Erythroblast (primary cell): Measurements from ENCODE around the gene A3GALT2.

Experiments used
- DNase-seq, 2 experiments: peaks; one replicate each; lab custom pipeline; 2025; lab: John Stamatoyannopoulos, UW
- GATA1 ChIP-seq: IDR thresholded peaks from 2 replicates; pipeline ENCODE4 v1.6.1; 2011; ENCODE audit warnings: low read depth, mild to moderate bottlenecking, control low read depth, low read length, moderate library complexity
- POLR2A ChIP-seq: IDR thresholded peaks from 2 replicates; pipeline ENCODE4 v1.6.1; 2011; ENCODE audit warnings: mild to moderate bottlenecking, low read length

Gene A3GALT2

GRCh38 chr1:33346927-33347649 lies 26.2 kb upstream of the A3GALT2 start:
- DNase-seq = peak in 1 of 2 experiments; percentile 8
- TF ChIP-seq GATA1 = no peak
- no peak for TF ChIP-seq POLR2A

- no peak for DNase-seq
- no peak for TF ChIP-seq GATA1
- no peak for TF ChIP-seq POLR2A
These were observed 25.6 kb upstream of the A3GALT2 start for GRCh38 chr1:33346533-33346926.

- no peak for DNase-seq
These were observed 24.1 kb upstream of the A3GALT2 start for GRCh38 chr1:33344896-33345560.

GRCh38 chr1:33343539-33343938 lies 22.6 kb upstream of the A3GALT2 start:
- no peak for TF ChIP-seq POLR2A
- no peak for DNase-seq

More at GRCh38 chr1:33344896-33345560, 24.1 kb upstream of the A3GALT2 start:
- TF ChIP-seq GATA1 = no peak
- no peak for TF ChIP-seq POLR2A

- no peak for DNase-seq
- TF ChIP-seq POLR2A (no peak), GATA1 (no peak)
These were observed 21.3 kb upstream of the A3GALT2 start for GRCh38 chr1:33342041-33342723.

- TF ChIP-seq GATA1 (no peak), POLR2A (no peak)
- no peak for DNase-seq
These were observed 20.3 kb upstream of the A3GALT2 start for GRCh38 chr1:33341190-33341589.

GRCh38 chr1:33339413-33339812 lies 18.5 kb upstream of the A3GALT2 start:
- TF ChIP-seq GATA1 = no peak
- no peak for TF ChIP-seq POLR2A
- no peak for DNase-seq

- TF ChIP-seq GATA1 = no peak
- TF ChIP-seq POLR2A = no peak
- DNase-seq = no peak
These were observed 17.7 kb upstream of the A3GALT2 start for GRCh38 chr1:33338440-33339211.

GRCh38 chr1:33338048-33338439 lies 17.1 kb upstream of the A3GALT2 start:
- DNase-seq = no peak
- no peak for TF ChIP-seq POLR2A
- no peak for TF ChIP-seq GATA1

- no peak for DNase-seq
- no peak for TF ChIP-seq POLR2A
These were observed 16.5 kb upstream of the A3GALT2 start for GRCh38 chr1:33337441-33337840.

- no peak for DNase-seq
- TF ChIP-seq POLR2A = no peak
- no peak for TF ChIP-seq GATA1
These were observed 15.7 kb upstream of the A3GALT2 start for GRCh38 chr1:33336580-33336979.

- TF ChIP-seq POLR2A = no peak
- no peak for TF ChIP-seq GATA1
- no peak for DNase-seq
These were observed 14.1 kb upstream of the A3GALT2 start for GRCh38 chr1:33335020-33335419.

- no peak for DNase-seq
- TF ChIP-seq GATA1 (no peak), POLR2A (no peak)
These were observed 13.2 kb upstream of the A3GALT2 start for GRCh38 chr1:33334081-33334552.
